GM19467 (cell line): Measurements from ENCODE around the gene TTC23L.
A peak's percentile ranks its signal among the peaks of the same experiment; 100 is the strongest.
"Not testable (repeated sequence)": the region's sequence is repeated elsewhere in the genome, so short reads cannot be mapped to it uniquely, and the experiment has no call there.

Source experiments
- ATAC-seq: cut with Tn5 transposase; IDR thresholded peaks from one replicate; pipeline ENCODE4 v1.9.1; 2021; ENCODE audit warnings: mild to moderate bottlenecking, moderate library complexity; ENCODE audit not compliant: unreplicated experiment

TTC23L gene

DNA sequence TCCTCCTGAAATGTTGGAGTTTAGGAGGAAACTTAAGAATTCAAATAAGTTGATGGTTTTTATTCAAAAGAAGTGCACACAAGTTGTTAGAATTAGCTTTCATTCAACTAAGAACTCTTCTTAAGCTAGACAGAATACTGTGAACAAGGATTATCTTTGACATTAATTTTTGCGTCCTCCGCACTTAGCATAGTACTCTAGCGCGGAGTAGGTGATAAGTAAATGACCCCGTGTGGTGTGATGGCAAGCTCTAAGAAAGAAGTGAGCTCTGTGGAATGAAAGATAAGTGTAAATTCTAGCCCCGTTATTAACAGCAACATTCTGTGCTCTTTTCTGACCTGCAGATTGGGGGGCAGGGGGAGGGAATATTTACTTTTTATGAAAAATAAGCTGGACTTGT lies 77.6 kb downstream of the TTC23L start:
- no peak for ATAC-seq

DNA sequence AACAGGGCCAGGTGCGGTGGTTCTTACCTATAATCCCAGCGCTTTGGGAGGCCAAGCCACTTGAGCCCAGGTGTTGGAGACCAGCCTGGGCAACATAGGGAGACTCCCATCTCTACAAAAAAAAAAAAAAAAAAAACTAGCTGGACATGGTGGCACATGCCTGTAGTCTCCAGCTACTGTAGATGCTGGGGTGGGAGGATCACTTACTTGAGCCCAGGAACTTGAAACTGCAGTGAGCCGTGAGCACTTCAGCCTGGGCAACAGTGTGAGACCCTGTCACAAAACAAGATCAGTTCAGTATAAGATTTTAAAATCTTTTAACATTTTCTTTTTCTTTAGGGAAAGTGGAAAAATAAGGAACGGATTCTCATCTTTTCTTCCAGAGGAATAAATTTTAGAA lies 79.1 kb downstream of the TTC23L start:
- ATAC-seq = no peak

GRCh38 chr5:34919077-34919476 lies 80.1 kb downstream of the TTC23L start:
- no peak for ATAC-seq

GRCh38 chr5:34923256-34923655 lies 84.3 kb downstream of the TTC23L start:
- not testable (repeated sequence) for ATAC-seq

DNA sequence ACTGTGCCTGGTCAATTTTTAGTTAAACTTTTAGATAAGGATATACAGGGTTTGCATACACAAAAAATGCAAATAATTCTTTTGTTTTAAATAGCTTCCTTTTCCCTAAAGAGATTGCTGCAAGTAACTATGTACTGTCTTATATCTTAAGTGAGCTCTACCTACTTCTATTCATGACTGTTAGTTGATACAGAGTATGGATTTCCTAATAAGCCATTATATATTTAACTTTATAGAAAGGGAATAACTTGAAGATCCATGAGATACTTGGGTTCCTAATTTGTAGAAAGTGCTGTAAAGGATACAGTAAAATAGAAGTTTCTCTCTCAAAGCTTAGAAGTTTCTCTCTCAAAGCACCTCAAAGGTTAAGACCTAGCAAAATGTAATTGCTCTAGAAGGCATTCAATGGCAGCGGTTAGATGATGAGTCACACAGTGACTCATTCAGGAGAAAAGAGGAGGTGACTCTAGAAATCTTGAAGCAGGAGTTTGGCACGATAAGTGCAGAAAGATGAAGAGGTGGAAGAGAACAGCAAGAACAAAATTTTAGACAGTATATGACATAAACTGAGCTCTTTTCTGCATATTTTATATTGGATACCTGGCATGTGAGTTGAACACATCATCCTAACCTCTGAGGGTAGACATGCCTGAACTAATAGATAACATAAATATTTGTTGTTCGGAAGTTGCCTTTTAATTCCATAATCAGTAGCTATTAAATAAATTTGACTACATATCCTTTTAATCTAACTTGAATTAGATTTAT lies 84.9 kb downstream of the TTC23L start:
- no peak for ATAC-seq

DNA sequence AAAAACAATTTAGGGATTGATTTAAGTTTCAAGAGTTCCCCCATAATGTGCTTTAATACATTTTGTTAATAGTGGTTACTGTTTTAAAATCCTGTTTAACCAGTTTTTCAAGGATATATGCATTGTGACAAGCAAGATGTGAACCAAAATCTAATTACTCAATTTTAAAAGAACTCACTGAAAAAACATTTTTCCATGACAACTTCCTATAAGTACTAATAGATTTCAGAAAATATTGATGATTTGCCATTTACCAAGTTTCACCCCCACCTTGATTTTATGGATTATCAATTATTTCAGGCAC lies 85.5 kb downstream of the TTC23L start:
- ATAC-seq = no peak

DNA sequence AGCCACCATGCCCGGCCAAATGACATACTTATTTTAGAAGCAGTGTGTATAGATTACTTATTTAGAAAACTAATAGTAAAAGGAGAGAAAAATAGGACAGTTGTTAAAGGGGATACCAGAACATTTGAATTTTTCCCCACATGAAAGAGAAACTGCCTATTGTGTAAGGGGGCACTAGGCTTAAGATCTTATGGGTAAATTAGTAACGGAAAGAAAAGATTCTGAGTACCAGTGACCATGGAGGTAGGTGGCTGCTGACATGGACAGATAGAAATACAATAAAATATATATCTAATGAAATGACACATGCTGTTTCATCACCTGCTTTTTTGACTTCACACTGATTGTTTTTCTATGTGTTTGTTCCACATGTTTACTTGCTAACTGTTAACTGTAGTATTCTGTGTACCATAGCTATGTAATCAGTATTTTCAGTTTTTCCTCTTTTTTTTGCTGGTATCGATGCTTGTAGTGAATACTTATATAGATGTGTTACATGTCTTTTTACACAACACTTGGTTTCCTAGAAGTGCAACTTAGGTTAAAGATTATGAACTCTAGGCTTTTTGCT lies 87.4 kb downstream of the TTC23L start:
- no peak for ATAC-seq

DNA sequence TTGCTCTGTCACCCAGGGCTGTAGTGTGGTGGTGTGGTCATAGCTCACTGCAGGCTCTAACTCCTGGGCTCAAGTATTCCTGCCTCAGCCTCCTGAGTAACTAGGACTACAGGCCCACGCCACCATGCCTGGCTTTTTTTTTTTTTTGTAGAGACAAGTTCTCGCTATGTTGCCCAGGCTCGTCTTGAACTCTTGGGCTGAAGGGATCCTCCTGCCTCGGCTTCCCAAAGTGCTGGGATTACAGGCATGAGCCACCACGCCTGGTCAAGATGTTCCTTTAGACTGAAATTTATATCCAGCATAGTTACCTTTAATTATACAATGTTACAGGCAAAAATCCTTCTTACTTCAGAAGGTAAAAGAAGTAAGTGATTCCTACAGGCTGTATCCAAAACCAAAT lies 88.8 kb downstream of the TTC23L start:
- ATAC-seq = no peak

DNA sequence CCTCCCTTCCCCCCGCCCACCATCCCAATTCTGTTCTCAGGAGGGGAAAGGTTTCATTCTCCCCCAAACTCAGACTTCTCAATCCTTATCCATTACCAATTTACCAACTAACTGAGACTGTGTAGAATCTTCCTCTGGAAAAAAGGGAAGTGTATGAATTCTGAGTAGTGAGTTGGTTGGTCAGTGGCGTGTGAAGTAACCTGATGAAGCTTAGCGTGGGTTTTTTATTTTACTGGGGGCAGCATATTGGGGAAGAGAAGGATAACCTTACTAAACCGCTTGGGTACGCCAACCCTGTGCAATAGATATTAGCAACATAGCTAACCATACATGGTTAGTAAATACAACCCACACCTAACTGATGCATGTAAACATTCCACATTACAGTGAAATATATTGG lies 89.3 kb downstream of the TTC23L start:
- no peak for ATAC-seq

DNA sequence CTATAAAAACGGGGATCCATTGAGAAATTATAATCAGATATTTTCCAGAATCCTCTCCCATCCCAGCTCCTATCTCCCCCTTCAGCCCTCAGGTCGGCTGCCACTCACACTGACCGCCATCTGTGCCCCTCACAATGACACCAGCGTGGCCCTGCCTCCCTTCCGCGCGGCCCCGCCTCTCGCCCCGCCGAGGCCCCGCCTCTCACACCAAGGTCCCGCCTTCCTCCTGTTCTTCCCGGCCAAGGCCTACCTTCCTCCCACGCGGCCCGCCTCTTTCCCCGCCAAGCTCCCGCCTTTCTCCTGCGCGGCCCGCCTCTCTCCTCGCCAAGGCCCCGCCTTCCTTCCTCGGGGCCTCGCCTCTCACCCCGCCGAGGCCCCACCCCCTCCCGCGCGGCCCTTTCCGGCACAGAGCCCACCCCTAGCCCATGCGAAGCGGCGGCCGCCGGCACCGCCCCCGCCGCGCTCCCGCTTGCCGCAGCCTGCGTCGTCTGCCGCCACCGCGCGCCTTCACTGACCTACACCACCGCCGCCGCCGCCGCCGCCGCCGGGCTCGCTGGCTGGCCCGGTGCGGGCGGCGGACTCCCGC lies 90.3 kb downstream of the TTC23L start, which contains the start of gene DNAJC21:
DNAJC21 (plus strand) TSS at position 426 of the 586 bp plus-strand sequence. CDS start 261 bp downstream, outside the sequence.
- peak; percentile 86 for ATAC-seq

DNA sequence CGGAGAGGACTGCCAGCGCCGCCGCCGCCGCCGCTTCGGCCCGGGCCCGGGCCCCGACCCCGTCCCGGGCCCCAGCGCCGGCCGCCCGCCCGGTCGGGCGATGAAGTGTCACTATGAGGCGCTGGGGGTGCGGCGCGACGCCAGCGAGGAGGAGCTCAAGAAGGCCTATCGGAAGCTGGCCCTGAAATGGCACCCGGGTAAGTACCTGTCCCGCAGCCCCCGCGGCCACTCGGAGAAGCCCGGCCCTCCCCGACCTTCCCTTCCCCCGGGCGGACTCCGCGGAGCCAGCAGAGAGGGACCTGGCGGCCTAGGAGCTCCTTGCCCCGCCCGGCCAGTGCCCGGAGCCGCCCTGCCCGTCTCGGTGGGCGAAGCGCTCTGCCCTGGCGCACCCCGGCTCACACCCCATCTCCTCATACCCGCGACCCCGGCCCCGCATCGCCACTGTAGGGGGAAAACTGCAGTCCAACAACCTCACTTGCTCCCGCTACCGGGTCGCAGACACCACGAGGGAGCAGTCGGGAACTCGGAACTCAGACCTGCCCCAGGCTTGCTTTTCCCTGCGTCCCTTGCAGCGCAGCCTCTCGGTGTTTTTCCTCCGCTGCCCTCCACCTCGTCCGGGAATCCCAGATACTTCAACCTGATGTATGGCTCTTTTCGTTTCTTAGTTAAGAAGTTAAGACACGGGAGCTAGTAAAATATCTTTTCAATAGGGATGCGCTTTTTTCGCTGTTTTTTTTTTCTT lies 90.9 kb downstream of the TTC23L start:
- peak; percentile 76 for ATAC-seq

GRCh38 chr5:34930462-34930844 lies 91.5 kb downstream of the TTC23L start:
- ATAC-seq = no peak

DNA sequence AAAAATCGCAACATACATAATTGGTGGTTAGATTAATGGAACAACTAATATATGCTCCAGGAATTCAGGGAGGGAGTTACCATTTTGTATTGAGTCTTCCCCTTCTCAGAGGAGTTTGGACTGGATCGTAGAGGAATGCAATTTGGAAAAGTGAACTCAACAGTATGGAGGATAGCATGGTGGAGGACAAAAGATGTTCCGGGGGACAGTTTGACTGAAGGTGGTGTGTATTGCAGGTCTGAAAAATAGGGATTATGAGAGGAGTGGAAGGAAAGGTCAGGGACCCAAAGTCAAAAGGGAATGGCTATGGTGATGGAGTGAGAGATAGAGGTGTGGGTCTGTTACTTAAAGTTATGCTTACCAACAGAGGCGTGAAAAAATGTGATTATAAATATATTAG lies 91.9 kb downstream of the TTC23L start:
- ATAC-seq = no peak

DNA sequence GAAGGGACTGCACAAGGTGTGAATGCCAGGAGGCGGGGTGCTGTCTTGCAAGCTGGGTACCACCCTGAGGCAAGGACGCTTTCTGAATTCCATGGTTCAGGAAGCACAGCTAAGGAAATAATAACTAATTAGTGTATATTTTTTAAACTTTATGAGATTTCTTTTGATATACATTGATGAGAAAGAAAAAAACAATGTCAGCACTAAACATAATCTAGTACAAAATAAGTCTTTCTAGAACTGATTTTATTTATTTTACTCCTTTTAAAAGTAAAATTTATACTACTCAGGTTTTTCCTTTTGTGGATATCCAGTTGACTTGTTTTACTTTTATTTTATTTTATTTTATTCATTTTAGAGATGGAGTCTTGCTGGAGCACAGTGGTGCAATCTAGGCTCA lies 94.0 kb downstream of the TTC23L start:
- ATAC-seq = no peak

DNA sequence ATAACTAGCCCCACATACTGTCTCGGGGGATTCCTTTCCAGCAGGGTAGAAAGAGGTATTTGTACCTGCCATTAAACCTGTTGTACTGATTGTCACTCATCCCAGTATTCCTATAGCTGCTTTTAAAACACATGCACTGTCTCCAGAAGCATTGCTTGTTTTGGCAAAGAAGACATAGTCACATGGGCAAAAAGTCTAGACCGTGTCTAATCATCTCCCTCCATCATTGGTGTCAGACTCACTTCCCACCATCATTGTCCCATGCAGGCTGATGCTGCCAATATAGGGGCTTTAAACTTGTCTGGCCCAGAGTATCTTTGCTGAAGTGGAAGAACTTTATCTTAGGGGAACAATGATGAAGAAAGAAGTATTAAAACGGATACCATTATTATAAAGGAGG lies 103.0 kb downstream of the TTC23L start:
- no peak for ATAC-seq

- no peak for ATAC-seq
Measured at GRCh38 chr5:34944044-34944443, 105.1 kb downstream of the TTC23L start.

DNA sequence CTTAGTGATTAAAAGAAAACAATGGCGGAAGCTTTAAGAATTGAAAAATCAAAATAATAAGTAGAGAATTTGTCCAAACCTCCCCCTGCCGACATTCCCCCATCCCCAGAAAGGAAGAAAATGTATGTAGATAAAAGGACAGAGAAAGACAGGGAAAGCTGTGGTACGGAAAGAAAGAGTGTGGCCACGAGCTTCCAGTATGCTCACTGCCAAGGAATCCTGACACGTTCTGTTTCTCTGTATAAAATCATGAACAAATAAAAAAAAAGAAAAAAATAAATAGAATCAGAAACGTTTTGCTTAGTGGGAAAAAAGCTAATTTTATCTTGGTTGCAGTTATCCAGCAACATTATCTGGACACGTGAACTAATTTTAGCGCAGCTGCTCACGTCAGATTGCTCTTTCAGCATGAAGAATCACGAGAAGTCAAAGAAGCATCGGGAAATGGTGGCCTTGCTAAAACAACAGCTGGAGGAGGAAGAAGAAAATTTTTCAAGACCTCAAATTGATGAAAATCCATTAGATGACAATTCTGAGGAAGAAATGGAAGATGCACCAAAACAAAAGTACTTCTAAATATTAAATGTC lies 105.6 kb downstream of the TTC23L start:
- no peak for ATAC-seq
